Sigmoid colon (tissue), 4 donors: ENCODE results near the gene CUX1.

Experiments used
- CTCF ChIP-seq, 4 experiments: fragments of 450-650 bp in 3 of 4; fragments of 200-600 bp in 1 of 4; IDR thresholded peaks; one replicate each; pipeline ENCODE4 v1.5.1; 2016 to 2019; ENCODE audit warnings: antibody characterized with exemption in 4 of 4, mild to moderate bottlenecking in 3 of 4, moderate library complexity in 2 of 4
- EP300 ChIP-seq, 4 donors: sonication (generic); formaldehyde crosslinking; IDR thresholded peaks; one replicate each; pipeline ENCODE4 v1.6.1; 2017; ENCODE audit warnings: antibody characterized with exemption in 4 of 4

- TF ChIP-seq CTCF (IDR thresholded peaks at IDR 0.05) = no peak
- TF ChIP-seq EP300 (IDR thresholded peaks at IDR 0.05) = no peak
Measured at GRCh38 chr7:102068846-102069245, 251.4 kb downstream of the CUX1 start.
